Stimulated activated CD8-positive, alpha-beta memory T cell treated with anti-CD3 and anti-CD28 coated beads, Interleukin-7, amount 100 ng/mL, for 48 hours (primary cell): ENCODE data around the gene FLVCR1.

Experiments
- DNase-seq, 2 donors: peaks; one replicate each; pipeline ENCODE4 v3.0.0-alpha.2; 2020; ENCODE audit warnings: low read depth in 1 of 2; ENCODE audit errors: extremely low read depth in 1 of 2

Gene FLVCR1

GRCh38 chr1:212943393-212943710, 85.3 kb downstream of the FLVCR1 start:
- no peak for DNase-seq

- DNase-seq, result no peak
Observed at GRCh38 chr1:212944229-212944901, 86.3 kb downstream of the FLVCR1 start.

GRCh38 chr1:212945056-212945455, 87.0 kb downstream of the FLVCR1 start:
- no peak for DNase-seq

- no peak for DNase-seq
Observed at GRCh38 chr1:212945463-212946160, 87.5 kb downstream of the FLVCR1 start.

GRCh38 chr1:212946872-212947271, 88.8 kb downstream of the FLVCR1 start:
- DNase-seq, result no peak
